Cardiac muscle cell (in vitro differentiated cells and primary cell): ENCODE measurements around the gene SH3TC1. TPM values are rescaled to one million over a fixed set of nuclear protein-coding genes. Genes with fewer than 3 reads are reported as not detected.

Experiments used
- DNase-seq, 2 donors: peaks; one replicate each; pipeline versions ENCODE4 v3.0.0 to v3.0.0-alpha.2; 2010 to 2017; ENCODE audit warnings: low read depth in 1 of 2, low spot score in 1 of 2
- H3K27ac ChIP-seq: fragments of 200-600 bp; sonication (generic); 2 replicates; pipeline ENCODE4 v1.5.1; 2016
- H3K27me3 ChIP-seq: fragments of 200-600 bp; sonication (generic); 2 replicates; pipeline ENCODE4 v1.6.0; 2016; ENCODE audit warnings: control low read depth
- H3K36me3 ChIP-seq: fragments of 200-600 bp; sonication (generic); 2 replicates; pipeline ENCODE4 v1.5.1; 2016; ENCODE audit warnings: control low read depth
- H3K4me1 ChIP-seq: fragments of 200-600 bp; sonication (generic); 2 replicates; pipeline ENCODE4 v1.8.1; 2017; ENCODE audit warnings: low read depth, mild to moderate bottlenecking, mixed run types
- H3K4me3 ChIP-seq: fragments of 200-600 bp; sonication (generic); 2 replicates; pipeline ENCODE4 v1.5.1; 2016; ENCODE audit warnings: mild to moderate bottlenecking
- H3K9me3 ChIP-seq: fragments of 200-600 bp; sonication (generic); 2 replicates; pipeline ENCODE4 v1.5.1; 2017; ENCODE audit warnings: low read depth, mild to moderate bottlenecking, control low read depth
- polyA plus RNA-seq: library from polyadenylated mRNA; unstranded; fragments of >200 nt; fragmentation: Nextera tagmentation; extraction: Ambion mirVana; gene quantifications from 2 replicates; pipeline ENCODE4 v1.2.1, GENCODE V29; 2016
- total RNA-seq: library from RNA; depleted of rRNA; stranded (reverse); fragments of >200 nt; gene quantifications from 2 replicates; pipeline ENCODE4 v1.2.3, GENCODE V29; 2016
- TF ChIP-seq, protein P1 (sequence below): IDR thresholded peaks from 2 replicates; pipeline ENCODE4 v1.5.1; 2012; ENCODE audit warnings: low read depth, mild to moderate bottlenecking, low read length

SH3TC1 gene
- total and polyA plus RNA-seq, 2 experiments from 2014 or later, result 0.57 to 3.8 TPM

DNA sequence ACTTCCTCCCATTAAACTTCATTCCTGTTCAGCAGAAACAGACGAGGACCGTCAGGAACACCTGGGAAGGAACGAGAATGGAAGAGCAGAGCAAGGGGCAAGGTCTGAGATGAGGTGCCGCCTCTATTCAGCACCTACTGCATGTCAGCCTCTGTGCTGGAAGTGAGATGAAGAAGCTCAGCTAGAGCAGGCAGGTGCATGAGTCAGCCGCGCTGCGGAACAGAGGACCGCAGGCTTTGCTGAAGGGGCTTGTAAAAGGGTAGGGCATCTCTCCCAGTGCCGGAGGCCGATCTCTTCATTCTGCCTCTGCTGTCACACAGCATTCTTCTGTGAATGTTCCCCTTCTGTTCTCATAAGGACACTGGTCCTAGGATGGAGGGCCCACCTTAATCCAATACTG lies 34.4 kb upstream of the SH3TC1 start:
- TF ChIP-seq, protein P1, sequence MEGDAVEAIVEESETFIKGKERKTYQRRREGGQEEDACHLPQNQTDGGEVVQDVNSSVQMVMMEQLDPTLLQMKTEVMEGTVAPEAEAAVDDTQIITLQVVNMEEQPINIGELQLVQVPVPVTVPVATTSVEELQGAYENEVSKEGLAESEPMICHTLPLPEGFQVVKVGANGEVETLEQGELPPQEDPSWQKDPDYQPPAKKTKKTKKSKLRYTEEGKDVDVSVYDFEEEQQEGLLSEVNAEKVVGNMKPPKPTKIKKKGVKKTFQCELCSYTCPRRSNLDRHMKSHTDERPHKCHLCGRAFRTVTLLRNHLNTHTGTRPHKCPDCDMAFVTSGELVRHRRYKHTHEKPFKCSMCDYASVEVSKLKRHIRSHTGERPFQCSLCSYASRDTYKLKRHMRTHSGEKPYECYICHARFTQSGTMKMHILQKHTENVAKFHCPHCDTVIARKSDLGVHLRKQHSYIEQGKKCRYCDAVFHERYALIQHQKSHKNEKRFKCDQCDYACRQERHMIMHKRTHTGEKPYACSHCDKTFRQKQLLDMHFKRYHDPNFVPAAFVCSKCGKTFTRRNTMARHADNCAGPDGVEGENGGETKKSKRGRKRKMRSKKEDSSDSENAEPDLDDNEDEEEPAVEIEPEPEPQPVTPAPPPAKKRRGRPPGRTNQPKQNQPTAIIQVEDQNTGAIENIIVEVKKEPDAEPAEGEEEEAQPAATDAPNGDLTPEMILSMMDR, result no peak
- H3K36me3 ChIP-seq, result no peaks in the 10 kb centered on the region
- H3K27ac ChIP-seq, result no peak overlapping the region
- H3K27me3 ChIP-seq, result peaks cover 13% of the 10 kb centered on the region
- no peak overlapping the region for H3K4me3 ChIP-seq
- H3K9me3 ChIP-seq, result no peaks in the 10 kb centered on the region
- DNase-seq, result no peak
- H3K4me1 ChIP-seq, result peaks cover 5% of the 10 kb centered on the region

- no peak overlapping the region for H3K27ac ChIP-seq
Observed at GRCh38 chr4:8165374-8165896, 33.7 kb upstream of the SH3TC1 start.

DNA sequence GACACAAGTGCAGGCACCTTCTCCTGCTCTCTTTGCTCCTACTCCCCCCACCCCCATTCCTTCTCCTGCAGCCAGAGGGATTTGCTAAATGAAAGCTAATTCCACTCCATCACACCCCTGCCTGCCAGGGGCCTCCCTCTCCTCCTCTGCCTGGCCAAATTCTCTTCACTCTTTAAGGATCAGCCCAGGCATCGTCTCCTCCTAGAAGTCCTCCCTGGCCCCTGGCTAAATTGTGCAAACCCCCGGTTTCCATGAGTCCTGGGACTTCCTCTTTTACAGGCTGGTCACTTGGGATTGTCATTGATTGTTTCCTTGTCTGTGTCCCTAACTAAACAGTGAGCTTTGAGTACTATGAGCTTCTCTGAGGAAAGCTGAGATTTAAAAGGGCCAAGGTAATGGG lies 31.8 kb upstream of the SH3TC1 start:
- H3K4me1 ChIP-seq, result peaks cover 5% of the 10 kb centered on the region
- H3K27ac ChIP-seq, result no peak overlapping the region
- TF ChIP-seq, protein P1, result no peak
- H3K9me3 ChIP-seq, result no peaks in the 10 kb centered on the region
- no peak overlapping the region for H3K4me3 ChIP-seq
- no peak for DNase-seq
- no peaks in the 10 kb centered on the region for H3K36me3 ChIP-seq
- H3K27me3 ChIP-seq, result peaks cover 2% of the 10 kb centered on the region

More at GRCh38 chr4:8165374-8165896, 33.7 kb upstream of the SH3TC1 start:
- TF ChIP-seq, protein P1, result no peak
- no peaks in the 10 kb centered on the region for H3K9me3 ChIP-seq
- H3K36me3 ChIP-seq, result no peaks in the 10 kb centered on the region
- H3K4me3 ChIP-seq, result no peak overlapping the region
- DNase-seq, result peak in 1 of 2 donors; percentile 74
- H3K27me3 ChIP-seq, result peaks cover 5% of the 10 kb centered on the region
- H3K4me1 ChIP-seq, result peaks cover 5% of the 10 kb centered on the region

DNA sequence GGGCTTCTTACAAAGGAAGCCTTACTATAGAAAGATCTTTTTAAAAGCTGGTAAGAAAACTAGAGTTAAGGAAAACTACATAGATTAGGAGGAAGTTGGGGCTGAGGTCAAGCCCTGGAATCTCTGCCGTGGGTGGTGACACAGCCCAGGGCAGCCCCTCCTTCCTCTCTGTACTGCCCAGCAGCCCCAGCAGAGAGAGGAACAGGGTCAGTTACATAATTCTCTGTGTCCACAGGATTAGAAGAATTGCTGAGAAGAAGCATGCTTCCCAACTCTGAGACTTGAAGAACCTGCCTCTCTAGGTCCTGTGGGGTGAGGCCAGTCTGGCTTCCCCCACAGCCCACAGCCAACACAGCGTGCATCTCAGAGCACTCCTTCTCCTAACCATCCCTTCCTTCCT lies 31.3 kb upstream of the SH3TC1 start:
- TF ChIP-seq, protein P1, result no peak
- no peaks in the 10 kb centered on the region for H3K9me3 ChIP-seq
- H3K4me3 ChIP-seq, result no peak overlapping the region

DNA sequence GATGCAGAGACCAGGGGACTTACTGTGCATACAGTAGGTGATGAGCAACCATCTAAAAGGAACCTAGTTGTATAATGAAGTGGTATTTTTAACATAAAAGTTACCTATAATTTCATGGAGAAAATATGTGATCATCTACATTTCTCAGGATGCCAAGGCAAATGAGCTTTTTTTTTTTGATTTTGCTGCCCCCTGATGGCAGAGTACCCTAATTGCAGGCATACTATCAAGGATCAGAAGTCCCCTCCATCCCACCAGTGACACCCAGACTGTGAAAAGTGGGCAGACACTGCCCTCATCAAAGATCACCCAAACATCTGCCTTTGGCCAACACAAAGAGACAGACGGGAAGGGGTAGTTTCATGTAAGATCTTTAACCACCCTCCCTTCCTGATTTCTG lies 30.9 kb upstream of the SH3TC1 start:
- Histone ChIP-seq H3K9me3 (no peaks in the 10 kb centered on the region), H3K4me3 (no peak overlapping the region), H3K36me3 (no peaks in the 10 kb centered on the region), H3K27ac (no peak overlapping the region), H3K4me1 (peaks cover 5% of the 10 kb centered on the region), H3K27me3 (no peaks in the 10 kb centered on the region)
- DNase-seq, result no peak
- TF ChIP-seq, protein P1, result peak; percentile 46

More for the DNA sequence above, 31.3 kb upstream of the SH3TC1 start:
- DNase-seq, result no peak
- Histone ChIP-seq H3K4me1 (peaks cover 5% of the 10 kb centered on the region), H3K36me3 (no peaks in the 10 kb centered on the region), H3K27me3 (peaks cover 2% of the 10 kb centered on the region), H3K27ac (no peak overlapping the region)
